H1 (cell line): Measurements from ENCODE around the gene MAGI1. TPM values are rescaled to one million over a fixed set of nuclear protein-coding genes. Genes with fewer than 3 reads are reported as not detected.

ENCODE experiments used
- CTCF ChIA-PET: fragments of 300-600 bp; sonication (Branson Sonifier 250); formaldehyde crosslinking; loops from one replicate; lab custom pipeline; 2021; ENCODE audit not compliant: partially characterized antibody; lab: Charles Lee
- POLR2A ChIA-PET: fragments of 300-600 bp; sonication (Branson Sonifier 250); formaldehyde crosslinking; loops from one replicate; lab custom pipeline; 2021; ENCODE audit warnings: inconsistent platforms; ENCODE audit not compliant: partially characterized antibody; lab: Charles Lee
- DNase-seq, 2 experiments: peaks; one replicate each; pipeline versions ENCODE4 v3.0.0 to v3.0.0-alpha.2; 2010 to 2022; ENCODE audit warnings: low spot score in 2 of 2, low read depth in 1 of 2, mixed read lengths in 1 of 2
- FAIRE-seq: peaks from 2 replicates; lab custom pipeline; 2011; peaks lifted over from hg19 to GRCh38; lab: Jason Lieb, UNC
- H2AFZ ChIP-seq: 2 replicates; pipeline ENCODE4 v1.8.1; 2012; ENCODE audit warnings: low read length, inconsistent platforms
- H2AK5ac ChIP-seq: 2 replicates; pipeline ENCODE4 v1.6.1; 2013; ENCODE audit warnings: low read depth, low read length
- H2BK120ac ChIP-seq: replicated peaks from 2 replicates; pipeline ENCODE3; 2013; ENCODE audit warnings: low read depth, low read length, inconsistent platforms
- H2BK12ac ChIP-seq: 2 replicates; pipeline ENCODE4 v1.6.1; 2013; ENCODE audit warnings: low read depth, low read length
- H2BK15ac ChIP-seq: 2 replicates; pipeline ENCODE4 v1.6.1; 2013; ENCODE audit warnings: low read length
- H2BK20ac ChIP-seq: 2 replicates; pipeline ENCODE4 v1.6.1; 2013; ENCODE audit warnings: low read length
- H2BK5ac ChIP-seq: 2 replicates; pipeline ENCODE4 v1.6.1; 2013; ENCODE audit warnings: low read depth, low read length
- H3K14ac ChIP-seq: 2 replicates; pipeline ENCODE4 v1.6.1; 2013; ENCODE audit warnings: inconsistent platforms; ENCODE audit not compliant: insufficient read length
- H3K18ac ChIP-seq: 2 replicates; pipeline ENCODE4 v1.6.1; 2013; ENCODE audit warnings: low read length; ENCODE audit errors: extremely low read depth
- H3K23ac ChIP-seq: 2 replicates; pipeline ENCODE4 v1.6.1; 2013; ENCODE audit warnings: inconsistent platforms; ENCODE audit not compliant: insufficient read length
- H3K23me2 ChIP-seq: 2 replicates; pipeline ENCODE4 v1.6.1; 2013; ENCODE audit warnings: low read depth, low read length
- H3K27ac ChIP-seq: 2 replicates; pipeline ENCODE4 v1.6.1; 2011; ENCODE audit warnings: low read depth, low read length, inconsistent platforms
- H3K27me3 ChIP-seq, 4 experiments: replicated peaks in 1 of 4; 1 replicate in 1 of 4; 2 replicates in 3 of 4; pipeline versions ENCODE4 v1.6.1 to v1.8.1; 2011 to 2013; ENCODE audit warnings: low read length in 3 of 4, mild to moderate bottlenecking in 3 of 4, inconsistent platforms in 2 of 4, mixed read lengths in 2 of 4, moderate library complexity in 1 of 4; ENCODE audit not compliant: control insufficient read depth in 3 of 4, insufficient read depth in 3 of 4; ENCODE audit errors: extremely low read depth in 1 of 4
- H3K36me3 ChIP-seq, 4 experiments: 2 replicates each; pipeline versions ENCODE4 v1.6.1 to v1.8.1; 2011 to 2013; ENCODE audit warnings: mild to moderate bottlenecking in 4 of 4, low read length in 3 of 4, moderate library complexity in 2 of 4, control low read depth in 1 of 4, inconsistent platforms in 1 of 4; ENCODE audit not compliant: insufficient read depth in 4 of 4, control insufficient read depth in 2 of 4
- H3K4ac ChIP-seq: replicated peaks from 2 replicates; pipeline ENCODE3; 2013; ENCODE audit warnings: low read length, low read depth, mixed read lengths, inconsistent platforms; ENCODE audit not compliant: insufficient read length
- H3K4me1 ChIP-seq, 4 experiments: replicated peaks in 1 of 4; 1 replicate in 1 of 4; 2 replicates in 3 of 4; pipeline versions ENCODE4 v1.6.1 to v1.8.1; 2011 to 2013; ENCODE audit warnings: low read length in 3 of 4, inconsistent platforms in 2 of 4, mixed read lengths in 1 of 4; ENCODE audit not compliant: insufficient read depth in 4 of 4, control insufficient read depth in 3 of 4
- H3K4me2 ChIP-seq, 2 experiments: 2 replicates each; pipeline versions ENCODE4 v1.6.1 to v1.8.1; 2011 to 2013; ENCODE audit warnings: low read depth in 2 of 2, low read length in 2 of 2, control low read depth in 1 of 2, inconsistent platforms in 1 of 2, mild to moderate bottlenecking in 1 of 2; ENCODE audit not compliant: insufficient read depth in 1 of 2
- H3K4me3 ChIP-seq, 4 experiments: fragments of 200-600, 300-600 bp in 1 of 4; sonication (generic), shearing (Covaris generic), sonication (Bioruptor Twin) in 1 of 4; 2 replicates each; pipeline versions ENCODE4 v1.5.1 to v1.8.1; 2011 to 2016; ENCODE audit warnings: low read length in 4 of 4, low read depth in 3 of 4, control low read depth in 2 of 4, inconsistent platforms in 2 of 4, mild to moderate bottlenecking in 2 of 4, mixed read lengths in 1 of 4, moderate library complexity in 1 of 4; ENCODE audit not compliant: insufficient read depth in 2 of 4; ENCODE audit errors: extremely low read depth in 1 of 4
- H3K56ac ChIP-seq: replicated peaks from 2 replicates; pipeline ENCODE3; 2013; ENCODE audit warnings: low read depth, mild to moderate bottlenecking, mixed read lengths, low read length, inconsistent platforms; ENCODE audit not compliant: insufficient read length
- H3K79me1 ChIP-seq: 2 replicates; pipeline ENCODE4 v1.6.1; 2013; ENCODE audit warnings: low read depth, low read length, control low read depth
- H3K79me2 ChIP-seq, 2 experiments: 2 replicates each; pipeline versions ENCODE4 v1.6.1 to v1.8.1; 2012 to 2013; ENCODE audit warnings: low read length in 2 of 2, mild to moderate bottlenecking in 2 of 2, inconsistent platforms in 1 of 2; ENCODE audit not compliant: insufficient read depth in 2 of 2, control insufficient read depth in 1 of 2
- H3K9ac ChIP-seq, 4 experiments: replicated peaks in 1 of 4; 1 replicate in 1 of 4; 2 replicates in 3 of 4; pipeline versions ENCODE4 v1.6.1 to v1.8.1; 2011 to 2013; ENCODE audit warnings: low read depth in 3 of 4, low read length in 3 of 4, control low read depth in 2 of 4, mild to moderate bottlenecking in 2 of 4, moderate library complexity in 2 of 4, inconsistent platforms in 1 of 4; ENCODE audit errors: extremely low read depth in 1 of 4
- H3K9me3 ChIP-seq, 2 experiments: 2 replicates each; pipeline versions ENCODE4 v1.6.1 to v1.8.1; 2012 to 2013; ENCODE audit warnings: mild to moderate bottlenecking in 2 of 2, moderate library complexity in 2 of 2, control low read depth in 1 of 2, inconsistent platforms in 1 of 2, low read depth in 1 of 2, low read length in 1 of 2, mixed read lengths in 1 of 2; ENCODE audit not compliant: insufficient read depth in 2 of 2
- H4K20me1 ChIP-seq, 2 experiments: replicated peaks in 1 of 2; 2 replicates each; pipeline versions ENCODE3 to v1.8.1; 2011 to 2013; ENCODE audit warnings: inconsistent platforms in 2 of 2, low read length in 2 of 2, mild to moderate bottlenecking in 1 of 2; ENCODE audit not compliant: insufficient read depth in 2 of 2, control insufficient read depth in 1 of 2
- H4K5ac ChIP-seq: 2 replicates; pipeline ENCODE4 v1.6.1; 2013; ENCODE audit warnings: low read length, low read depth, mixed read lengths, inconsistent platforms; ENCODE audit not compliant: insufficient read length
- H4K8ac ChIP-seq: 2 replicates; pipeline ENCODE4 v1.8.0; 2013; ENCODE audit warnings: mild to moderate bottlenecking, moderate library complexity, low read length, inconsistent platforms; ENCODE audit not compliant: insufficient read depth; ENCODE audit errors: extremely low read depth
- H4K91ac ChIP-seq: replicated peaks from 2 replicates; pipeline ENCODE3; 2013; ENCODE audit warnings: low read length, mixed read lengths, inconsistent platforms; ENCODE audit not compliant: insufficient read length
- HDAC6 ChIP-seq: IDR thresholded peaks from one replicate; pipeline ENCODE4 v1.7.1; 2012; ENCODE audit warnings: low read depth, mild to moderate bottlenecking, inconsistent platforms, low read length, moderate library complexity
- WGBS, 2 experiments: shearing (Covaris generic) in 1 of 2; methylation state at CpG; one replicate each; pipeline versions ENCODE4 v1.1.6 to v1.1.7; 2013 to 2015; ENCODE audit warnings: low lambda C conversion rate in 2 of 2, mixed read lengths in 2 of 2, inconsistent platforms in 1 of 2, low coverage in 1 of 2, missing lambda C conversion rate in 1 of 2; ENCODE audit not compliant: insufficient replicate concordance in 2 of 2, insufficient coverage in 1 of 2, insufficient read length in 1 of 2; ENCODE audit errors: extremely low coverage in 1 of 2, missing lambda C conversion rate in 1 of 2; 5-methylcytosine and 5-hydroxymethylcytosine counted together
- polyA plus RNA-seq, 7 experiments: library from polyadenylated mRNA; depleted of rRNA in 3 of 7; stranded (reverse) in 5 of 7; unstranded in 2 of 7; fragments of >200 nt in 5 of 7; fragments of 200-250 nt in 2 of 7; gene quantifications; 1 replicate in 5 of 7; 2 replicates in 1 of 7; 4 replicates in 1 of 7; pipeline versions ENCODE4 v1.2.1 to v1.2.3, GENCODE V29; 2011 to 2013; ENCODE audit warnings: missing spikeins in 2 of 7, mixed read lengths in 2 of 7
- total RNA-seq: library from RNA; stranded (reverse); fragmentation: NEBNext Ultra II Directional; extraction: Animal tissue kit (Norgen Biotek cat#: 25700); gene quantifications from 2 replicates; pipeline ENCODE4 v1.2.1, GENCODE V29; 2021

Gene MAGI1
- total and polyA plus RNA-seq, 2 of the 8 experiments (the other 6 are each of a cell fraction or from before 2014, with no cell fraction given), result 19.8 to 78.0 TPM

DNA sequence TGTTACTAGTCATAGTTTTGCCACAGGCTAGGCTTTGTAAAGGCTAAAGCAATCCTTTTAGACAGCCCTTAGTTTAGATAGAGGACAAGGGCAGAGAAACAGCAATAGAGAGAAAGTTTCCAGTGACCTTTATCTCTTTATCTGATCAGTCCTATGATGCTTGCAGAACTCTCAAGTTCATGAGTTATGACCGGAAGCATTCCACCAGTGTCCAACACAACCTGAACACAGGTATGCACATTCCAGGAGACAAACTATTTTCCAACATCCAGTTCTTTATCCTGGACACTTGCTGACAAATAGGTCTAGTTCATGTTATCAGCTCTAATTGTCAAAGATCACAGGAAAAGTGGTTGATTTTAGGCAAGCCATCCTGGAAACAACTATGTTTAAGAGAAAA, 422.2 kb downstream of the MAGI1 start:
- H3K56ac ChIP-seq, result no peak overlapping the region
- no peak overlapping the region for H2BK15ac ChIP-seq
- no peak overlapping the region for H4K91ac ChIP-seq
- H3K4me1 ChIP-seq, result peaks cover 0 to 9% (median under 1%) of the 10 kb centered on the region in 4 experiments; a peak in 1 of 7 replicates
- no peak overlapping the region for H2BK120ac ChIP-seq
- H2BK20ac ChIP-seq, result no peak overlapping the region
- no peak overlapping the region for H2AK5ac ChIP-seq
- H2BK12ac ChIP-seq, result no peak overlapping the region
- no peak for TF ChIP-seq HDAC6
- H4K5ac ChIP-seq, result no peak overlapping the region
- no peak overlapping the region for H3K14ac ChIP-seq
- no peak overlapping the region for H2BK5ac ChIP-seq
- no peaks in the 10 kb centered on the region for H4K20me1 ChIP-seq
- H3K79me1 ChIP-seq, result no peaks in the 10 kb centered on the region
- FAIRE-seq, result peak; percentile 7
- no peaks in the 10 kb centered on the region for H3K79me2 ChIP-seq
- no peak overlapping the region for H2AFZ ChIP-seq
- no peak overlapping the region for H3K4ac ChIP-seq
- no peaks in the 10 kb centered on the region for H3K27me3 ChIP-seq
- no peak overlapping the region for H3K27ac ChIP-seq
- CTCF ChIA-PET, result no interaction called here
- no peak overlapping the region for H3K4me2 ChIP-seq
- H3K9ac ChIP-seq, result no peak overlapping the region
- H3K36me3 ChIP-seq, result no peaks in the 10 kb centered on the region
- WGBS, 2 experiments, result 94% methylated on average over 1 of the region's 1 CpG; no CpG with 5 or more reads in 1 of the 2 experiments
- no peak overlapping the region for H3K18ac ChIP-seq
- no peak overlapping the region for H4K8ac ChIP-seq
- H3K23me2 ChIP-seq, result no peaks in the 10 kb centered on the region; the same call in 1 of the 2 replicates
- no peaks in the 10 kb centered on the region for H3K9me3 ChIP-seq
- no peak overlapping the region for H3K23ac ChIP-seq
- POLR2A ChIA-PET, result interaction anchor here (2.1 to 5.4 kb wide), 2 partner anchors 10 to 19 kb away, joined by 6 to 28 read pairs; no protein-coding TSS in a partner anchor
- no peak overlapping the region for H3K4me3 ChIP-seq
- DNase-seq, result no peak
